Naive thymus-derived CD4-positive, alpha-beta T cell (primary cell): ENCODE results near the gene COG5. TPM values are rescaled to one million over a fixed set of nuclear protein-coding genes. Genes with fewer than 3 reads are reported as not detected.

Source experiments
- ATAC-seq: fragments of 150-1000 bp; cut with Tn5 transposase; 2 replicates; pipeline ENCODE4 v1.10.0; 2021; ENCODE audit warnings: mild to moderate bottlenecking, moderate library complexity
- CTCF ChIA-PET: fragments of 350-600 bp; sonication (Branson Sonifier 250); formaldehyde crosslinking; loops from one replicate; lab custom pipeline; 2021; ENCODE audit warnings: antibody characterized with exemption; lab: Charles Lee
- POLR2A ChIA-PET: fragments of 350-600 bp; sonication (Branson Sonifier 250); formaldehyde crosslinking; loops from one replicate; lab custom pipeline; 2021; ENCODE audit warnings: antibody characterized with exemption, inconsistent platforms; lab: Charles Lee
- DNase-seq, 9 donors: peaks; one replicate each; pipeline versions ENCODE4 v3.0.0 to v3.0.0-alpha.2; 2020 to 2022; ENCODE audit warnings: mixed read lengths in 1 of 9
- H3K27ac ChIP-seq: one replicate; pipeline ENCODE4 v1.7.0; 2013; ENCODE audit warnings: mild to moderate bottlenecking, low read depth, low read length, moderate library complexity
- H3K27me3 ChIP-seq, 2 donors: one replicate each; pipeline ENCODE4 v1.7.0; 2013; ENCODE audit warnings: low read length in 2 of 2, mild to moderate bottlenecking in 2 of 2, moderate library complexity in 2 of 2; ENCODE audit not compliant: control insufficient read depth in 2 of 2, insufficient read depth in 2 of 2
- H3K36me3 ChIP-seq, 3 experiments: 1 replicate in 2 of 3; 2 replicates in 1 of 3; pipeline ENCODE4 v1.7.0; 2013; ENCODE audit warnings: low read length in 3 of 3, mild to moderate bottlenecking in 3 of 3, moderate library complexity in 1 of 3; ENCODE audit not compliant: insufficient read depth in 3 of 3, control insufficient read depth in 2 of 3
- H3K4me1 ChIP-seq, 2 donors: one replicate each; pipeline ENCODE4 v1.7.0; 2013; ENCODE audit warnings: low read length in 2 of 2, mild to moderate bottlenecking in 2 of 2, moderate library complexity in 1 of 2; ENCODE audit not compliant: control insufficient read depth in 2 of 2, insufficient read depth in 2 of 2
- H3K4me3 ChIP-seq: 2 replicates; pipeline ENCODE4 v1.7.0; 2013; ENCODE audit warnings: mild to moderate bottlenecking, low read length
- H3K9me3 ChIP-seq, 3 experiments: 1 replicate in 2 of 3; 2 replicates in 1 of 3; pipeline ENCODE4 v1.7.0; 2013; ENCODE audit warnings: low read length in 3 of 3; ENCODE audit not compliant: control insufficient read depth in 2 of 3
- H3K27ac Mint-ChIP-seq, 9 donors: one replicate each; pipeline ENCODE4 v1.8.0; 2020 to 2022; ENCODE audit warnings: mixed read lengths in 9 of 9, mild to moderate bottlenecking in 8 of 9, moderate library complexity in 5 of 9, inconsistent platforms in 2 of 9
- H3K27me3 Mint-ChIP-seq, 5 donors: one replicate each; pipeline ENCODE4 v1.8.0; 2021 to 2022; ENCODE audit warnings: mixed read lengths in 5 of 5, mild to moderate bottlenecking in 1 of 5
- H3K36me3 Mint-ChIP-seq, 5 donors: one replicate each; pipeline ENCODE4 v1.8.0; 2020 to 2022; ENCODE audit warnings: mixed read lengths in 5 of 5, mild to moderate bottlenecking in 3 of 5, inconsistent platforms in 1 of 5
- H3K4me1 Mint-ChIP-seq, 7 donors: one replicate each; pipeline ENCODE4 v1.8.0; 2020 to 2022; ENCODE audit warnings: mixed read lengths in 7 of 7, mild to moderate bottlenecking in 3 of 7, inconsistent platforms in 1 of 7
- H3K4me3 Mint-ChIP-seq, 10 donors: one replicate each; pipeline ENCODE4 v1.8.0; 2020 to 2022; ENCODE audit warnings: mild to moderate bottlenecking in 10 of 10, mixed read lengths in 10 of 10, moderate library complexity in 6 of 10, inconsistent platforms in 2 of 10
- H3K9me3 Mint-ChIP-seq, 11 donors: one replicate each; pipeline ENCODE4 v1.8.0; 2020 to 2022; ENCODE audit warnings: mixed read lengths in 11 of 11, mild to moderate bottlenecking in 4 of 11, inconsistent platforms in 1 of 11, moderate library complexity in 1 of 11
- intact Hi-C, 2 donors: fragments of 100-400 bp; cut with micrococcal nuclease; formaldehyde crosslinking; loops; one replicate each; pipeline ENCODE4 v1.15.1; 2023
- polyA plus RNA-seq, 2 donors: library from polyadenylated mRNA; unstranded; fragments of 300-500 nt; fragmentation: Illumina TruSeq; gene quantifications; one replicate each; pipeline ENCODE4 v1.2.3, GENCODE V29; 2021
- total RNA-seq, 6 experiments: library from RNA in 5 of 6; stranded (reverse) in 5 of 6; gene quantifications; 1 replicate in 5 of 6; 2 replicates in 1 of 6; pipeline ENCODE4 v1.2.3 and lab custom pipeline; 2021 to 2026

Gene COG5
- total and polyA plus RNA-seq, 7 experiments from 2014 or later = 24.7 to 77.0 (median 48.0) TPM

GRCh38 chr7:107499731-107500130, 64.0 kb downstream of the COG5 start:
- Histone ChIP-seq H3K9me3 (no peaks in the 10 kb centered on the region), H3K27ac (no peak overlapping the region), H3K4me1 (no peaks in the 10 kb centered on the region), H3K4me3 (no peak overlapping the region), H3K36me3 (no peaks in the 10 kb centered on the region), H3K27me3 (no peaks in the 10 kb centered on the region)
- intact Hi-C loops = loop anchor here in 1 of 2 donors (2.0 kb wide), 1 partner anchor 15 kb away; no protein-coding TSS in a partner anchor
- ATAC-seq (no peak), DNase-seq (no peak)
- H3K4me1 Mint-ChIP-seq = peaks cover 9 to 56% (median 37%) of the 10 kb centered on the region in 7 donors
- no peak overlapping the region for H3K4me3 Mint-ChIP-seq
- ChIA-PET CTCF (no interaction called here), POLR2A (no interaction called here)
- H3K27ac Mint-ChIP-seq = no peak overlapping the region
- H3K9me3 Mint-ChIP-seq = peaks cover 0 to 15% (median 2%) of the 10 kb centered on the region in 11 donors
- H3K27me3 Mint-ChIP-seq = no peaks in the 10 kb centered on the region
- H3K36me3 Mint-ChIP-seq = peaks cover 0 to 49% (median 33%) of the 10 kb centered on the region in 5 donors

GRCh38 chr7:107495516-107495915, 68.2 kb downstream of the COG5 start:
- ATAC-seq (no peak), DNase-seq (no peak)
- Mint-ChIP-seq H3K36me3 (peaks cover 5 to 67% (median 28%) of the 10 kb centered on the region in 5 donors), H3K4me1 (peaks cover 9 to 71% (median 46%) of the 10 kb centered on the region in 7 donors), H3K27ac (no peak overlapping the region), H3K4me3 (peak overlapping the region in 1 of 10 donors; percentile 8), H3K27me3 (no peaks in the 10 kb centered on the region), H3K9me3 (peaks cover 0 to 15% (median 2%) of the 10 kb centered on the region in 11 donors)
- POLR2A ChIA-PET = interaction anchor here (0.6 kb wide), 1 partner anchor 9 kb away, joined by 3 read pairs; no protein-coding TSS in a partner anchor
- Histone ChIP-seq H3K36me3 (no peaks in the 10 kb centered on the region), H3K27me3 (no peaks in the 10 kb centered on the region), H3K9me3 (no peaks in the 10 kb centered on the region), H3K4me3 (no peak overlapping the region), H3K4me1 (no peaks in the 10 kb centered on the region), H3K27ac (no peak overlapping the region)
- intact Hi-C loops = no loop called here
- CTCF ChIA-PET = interaction anchor here (0.6 kb wide), 2 partner anchors 299 to 884 kb away, joined by 3 to 4 read pairs; no protein-coding TSS in a partner anchor

GRCh38 chr7:107494884-107495283, 68.8 kb downstream of the COG5 start:
- Histone ChIP-seq H3K27me3 (no peaks in the 10 kb centered on the region), H3K9me3 (no peaks in the 10 kb centered on the region), H3K27ac (no peak overlapping the region), H3K36me3 (no peaks in the 10 kb centered on the region), H3K4me3 (no peak overlapping the region), H3K4me1 (no peaks in the 10 kb centered on the region)
- DNase-seq = no peak
- POLR2A ChIA-PET = interaction anchor here (1.2 kb wide), 1 partner anchor 64 kb away, joined by 3 read pairs; no protein-coding TSS in a partner anchor
- Mint-ChIP-seq H3K27me3 (no peaks in the 10 kb centered on the region), H3K4me1 (peaks cover 13 to 78% (median 51%) of the 10 kb centered on the region in 7 donors), H3K4me3 (peak overlapping the region in 1 of 10 donors; percentile 8), H3K27ac (peak overlapping the region in 1 of 9 donors; percentile 48), H3K36me3 (peaks cover 5 to 66% (median 33%) of the 10 kb centered on the region in 5 donors), H3K9me3 (peaks cover 0 to 15% (median 2%) of the 10 kb centered on the region in 11 donors)
- CTCF ChIA-PET = no interaction called here
- ATAC-seq = no peak
- intact Hi-C loops = no loop called here

GRCh38 chr7:107494315-107494751, 69.4 kb downstream of the COG5 start:
- no peak overlapping the region for H3K4me3 Mint-ChIP-seq
- peaks cover 0 to 15% (median 2%) of the 10 kb centered on the region in 11 donors for H3K9me3 Mint-ChIP-seq
- Histone ChIP-seq H3K36me3 (no peaks in the 10 kb centered on the region), H3K9me3 (no peaks in the 10 kb centered on the region), H3K4me3 (no peak overlapping the region), H3K27me3 (no peaks in the 10 kb centered on the region), H3K27ac (no peak overlapping the region), H3K4me1 (no peaks in the 10 kb centered on the region)
- ChIA-PET POLR2A (interaction anchor here (1.2 kb wide), 1 partner anchor 65 kb away, joined by 3 read pairs; no protein-coding TSS in a partner anchor), CTCF (interaction anchor here (1.1 kb wide), 1 partner anchor 31 kb away, joined by 4 read pairs; no protein-coding TSS in a partner anchor)
- no peaks in the 10 kb centered on the region for H3K27me3 Mint-ChIP-seq
- no peak overlapping the region for H3K27ac Mint-ChIP-seq
- intact Hi-C loops = no loop called here
- peaks cover 14 to 78% (median 48%) of the 10 kb centered on the region in 7 donors for H3K4me1 Mint-ChIP-seq
- ATAC-seq (no peak), DNase-seq (no peak)
- peaks cover 5 to 61% (median 33%) of the 10 kb centered on the region in 5 donors for H3K36me3 Mint-ChIP-seq

- Histone ChIP-seq H3K27me3 (no peaks in the 10 kb centered on the region), H3K27ac (no peak overlapping the region), H3K4me1 (no peaks in the 10 kb centered on the region), H3K36me3 (no peaks in the 10 kb centered on the region), H3K9me3 (no peaks in the 10 kb centered on the region), H3K4me3 (no peak overlapping the region)
- ChIA-PET POLR2A (no interaction called here), CTCF (no interaction called here)
- H3K27me3 Mint-ChIP-seq = no peaks in the 10 kb centered on the region
- no peak overlapping the region for H3K4me3 Mint-ChIP-seq
- intact Hi-C loops = loop anchor here in 1 of 2 donors (1.0 kb wide), 1 partner anchor 8 kb away; no protein-coding TSS in a partner anchor
- H3K36me3 Mint-ChIP-seq = peaks cover 5 to 50% (median 23%) of the 10 kb centered on the region in 5 donors
- no peak overlapping the region for H3K27ac Mint-ChIP-seq
- no peak for DNase-seq
- peaks cover 16 to 68% (median 48%) of the 10 kb centered on the region in 7 donors for H3K4me1 Mint-ChIP-seq
- H3K9me3 Mint-ChIP-seq = peaks cover 0 to 10% (median 2%) of the 10 kb centered on the region in 11 donors
- no peak for ATAC-seq
Measured at GRCh38 chr7:107492875-107493274, 70.8 kb downstream of the COG5 start.

- intact Hi-C loops = no loop called here
- H3K27ac Mint-ChIP-seq = peak overlapping the region in 2 of 9 donors; percentile 6 to 25
- Histone ChIP-seq H3K27me3 (no peaks in the 10 kb centered on the region), H3K4me1 (peaks cover 0 to 2% of the 10 kb centered on the region in 2 donors), H3K27ac (no peak overlapping the region), H3K4me3 (no peak overlapping the region), H3K9me3 (no peaks in the 10 kb centered on the region), H3K36me3 (no peaks in the 10 kb centered on the region)
- no peaks in the 10 kb centered on the region for H3K9me3 Mint-ChIP-seq
- H3K4me3 Mint-ChIP-seq = peak overlapping the region in 1 of 10 donors; percentile 15
- CTCF ChIA-PET = no interaction called here
- H3K27me3 Mint-ChIP-seq = no peaks in the 10 kb centered on the region
- DNase-seq (no peak), ATAC-seq (no peak)
- H3K36me3 Mint-ChIP-seq = peaks cover 0 to 14% (median 2%) of the 10 kb centered on the region in 5 donors
- peaks cover 7 to 42% (median 18%) of the 10 kb centered on the region in 7 donors for H3K4me1 Mint-ChIP-seq
- POLR2A ChIA-PET = interaction anchor here (0.7 kb wide), 1 partner anchor 10 kb away, joined by 3 read pairs; no protein-coding TSS in a partner anchor
Measured at GRCh38 chr7:107486041-107486440, 77.7 kb downstream of the COG5 start.
